GM12878 (cell line): ENCODE measurements around the gene PGAP3. TPM values are rescaled to one million over a fixed set of nuclear protein-coding genes. Genes with fewer than 3 reads are reported as not detected.

Experiments
- CUX1 ChIP-seq: IDR thresholded peaks from 2 replicates; pipeline ENCODE4 v1.6.1; 2012; ENCODE audit warnings: improper control_type of control experiment, low read depth, low read length; ENCODE audit not compliant: insufficient replicate concordance
- EP300 ChIP-seq, 2 experiments: fragments of 150-350 bp in 1 of 2; IDR thresholded peaks; 2 replicates each; pipeline ENCODE4 v1.6.1; 2011 to 2012; ENCODE audit warnings: low read depth in 2 of 2, low read length in 2 of 2, borderline replicate concordance in 1 of 2, improper control_type of control experiment in 1 of 2, inconsistent platforms in 1 of 2; ENCODE audit not compliant: control insufficient read depth in 1 of 2
- FOS ChIP-seq: IDR thresholded peaks from 3 replicates; pipeline ENCODE4 v1.6.1; 2011; ENCODE audit warnings: borderline replicate concordance; ENCODE audit not compliant: insufficient read length; ENCODE audit errors: extremely low read depth
- FOXM1 ChIP-seq: IDR thresholded peaks from 2 replicates; pipeline ENCODE4 v1.6.1; 2012; ENCODE audit warnings: low read depth, mild to moderate bottlenecking, inconsistent platforms, low read length, moderate library complexity
- GATAD2B ChIP-seq: fragments of 450-650 bp; conservative IDR thresholded peaks from 2 replicates; pipeline ENCODE4 v1.6.1; 2017; ENCODE audit warnings: low read depth, mild to moderate bottlenecking, moderate library complexity
- HSF1 ChIP-seq: fragments of 150-350 bp; IDR thresholded peaks from 2 replicates; pipeline ENCODE4 v1.6.1; 2014; ENCODE audit warnings: mild to moderate bottlenecking, low read depth, low read length
- IKZF1 ChIP-seq: fragments of 450-650 bp; conservative IDR thresholded peaks from 2 replicates; pipeline ENCODE4 v1.6.1; 2017; ENCODE audit warnings: antibody characterized with exemption, mild to moderate bottlenecking
- IRF3 ChIP-seq: fragments of 450-650 bp; IDR thresholded peaks from 2 replicates; pipeline ENCODE4 v1.6.1; 2014; ENCODE audit warnings: mild to moderate bottlenecking
- JUNB ChIP-seq: IDR thresholded peaks from 2 replicates; pipeline ENCODE4 v1.6.1; 2016; ENCODE audit warnings: antibody characterized with exemption, mild to moderate bottlenecking
- MLLT1 ChIP-seq: fragments of 450-650 bp; IDR thresholded peaks from 2 replicates; pipeline ENCODE4 v1.6.1; 2016; ENCODE audit warnings: mild to moderate bottlenecking
- MTA3 ChIP-seq: IDR thresholded peaks from 2 replicates; pipeline ENCODE4 v1.6.1; 2012; ENCODE audit warnings: low read length, inconsistent platforms, borderline replicate concordance
- MYC ChIP-seq: IDR thresholded peaks from 2 replicates; pipeline ENCODE4 v1.6.1; 2011; ENCODE audit warnings: mild to moderate bottlenecking, low read length, moderate library complexity, inconsistent platforms; ENCODE audit not compliant: insufficient read depth, insufficient replicate concordance, insufficient read length, severe bottlenecking
- POLR2AphosphoS2 ChIP-seq: IDR thresholded peaks from 2 replicates; pipeline ENCODE4 v1.6.1; 2011; ENCODE audit warnings: low read depth, mild to moderate bottlenecking, low read length, improper control_type of control experiment, moderate library complexity
- SP1 ChIP-seq: IDR thresholded peaks from one replicate; pipeline ENCODE4 v1.6.1; 2011; ENCODE audit warnings: low read depth, low read length
- SUPT20H ChIP-seq: IDR thresholded peaks from 2 replicates; pipeline ENCODE4 v1.6.1; 2011; ENCODE audit warnings: low read depth, mild to moderate bottlenecking, low read length, moderate library complexity, borderline replicate concordance; ENCODE audit not compliant: control insufficient read depth
- ZNF622 ChIP-seq: fragments of 450-650 bp; IDR thresholded peaks from 2 replicates; pipeline ENCODE4 v1.6.1; 2017; ENCODE audit warnings: mild to moderate bottlenecking, inconsistent platforms
- polyA plus RNA-seq, 11 experiments: library from polyadenylated mRNA; depleted of rRNA in 4 of 11; unstranded in 6 of 11; stranded (reverse) in 5 of 11; fragments of >200 nt; fragmentation: Nextera tagmentation in 4 of 11; fragmentation: Illumina TruSeq in 1 of 11; extraction: Ambion mirVana in 4 of 11; extraction: Trizol in 1 of 11; gene quantifications; 1 replicate in 1 of 11; 2 replicates in 10 of 11; pipeline versions ENCODE4 v1.2.1 to v1.2.3, GENCODE V29; 2011 to 2016; ENCODE audit warnings: inconsistent platforms in 2 of 11, missing spikeins in 2 of 11, low read depth in 1 of 11
- total RNA-seq, 4 experiments: library from RNA; depleted of rRNA in 3 of 4; stranded (reverse); fragments of >200 nt in 3 of 4; fragmentation: Illumina TruSeq in 1 of 4; extraction: Trizol in 1 of 4; gene quantifications; 2 replicates each; pipeline versions ENCODE4 v1.2.1 to v1.2.3, GENCODE V29; 2013 to 2021

PGAP3 gene
- total and polyA plus RNA-seq, 10 of the 15 experiments (the other 5 are each of a cell fraction or from before 2014, with no cell fraction given): 0.21 to 10.0 (median 5.3) TPM

- TF ChIP-seq CUX1 (no peak), EP300 (IDR thresholded peaks at IDR 0.05; ENCODE audit: borderline replicate concordance in 1 of 2, control insufficient read depth in 1 of 2, low read depth in 2 of 2, low read length in 2 of 2) (no peak), MTA3 (no peak), GATAD2B (peak; percentile 52; the same call in 1 of the 2 replicates), ZNF622 (no peak), POLR2AphosphoS2 (peak; percentile 62; the same call in 1 of the 2 replicates), FOS (no peak), MYC (no peak), JUNB (no peak), SUPT20H (no peak), IRF3 (0 out of 2 replicates have a peak, but pooled peaks have one; percentile 7), HSF1 (no peak), SP1 (peak; percentile 64), MLLT1 (no peak), IKZF1 (peak; percentile 76), FOXM1 (no peak)
Observed at GRCh38 chr17:39687546-39688474, at the start of gene PGAP3 (continued).
